WTC11 (cell line): ENCODE results near the gene PANX3.

Source experiments
- CDX4 ChIP-seq: fragments of 250-450 bp; sonication (Bioruptor Pico); IDR thresholded peaks from 2 replicates; pipeline ENCODE4 v1.9.0; 2021; ENCODE audit warnings: moderate library complexity, mild to moderate bottlenecking, inconsistent platforms, borderline replicate concordance
- ETV6 ChIP-seq: sonication (generic); formaldehyde crosslinking; IDR thresholded peaks from 2 replicates; pipeline ENCODE4 v1.8.1; 2022; ENCODE audit warnings: mild to moderate bottlenecking, missing genetic modification reagents
- FOXJ3 ChIP-seq: sonication (generic); formaldehyde crosslinking; IDR thresholded peaks from 2 replicates; pipeline ENCODE4 v1.9.0; 2021; ENCODE audit warnings: missing genetic modification reagents, mild to moderate bottlenecking, borderline replicate concordance
- NFYB ChIP-seq: sonication (generic); formaldehyde crosslinking; conservative IDR thresholded peaks from 2 replicates; pipeline ENCODE4 v1.8.0; 2022; ENCODE audit warnings: low read depth, missing genetic modification reagents
- PREB ChIP-seq: sonication (generic); formaldehyde crosslinking; IDR thresholded peaks from 2 replicates; pipeline ENCODE4 v1.8.1; 2022; ENCODE audit warnings: mild to moderate bottlenecking, missing genetic modification reagents, moderate library complexity, borderline replicate concordance
- TEAD1 ChIP-seq: sonication (generic); formaldehyde crosslinking; IDR thresholded peaks from 2 replicates; pipeline ENCODE4 v1.8.0; 2022; ENCODE audit warnings: mild to moderate bottlenecking, missing genetic modification reagents
- TP53 ChIP-seq: sonication (generic); formaldehyde crosslinking; IDR thresholded peaks from 2 replicates; pipeline ENCODE4 v1.8.1; 2023; ENCODE audit warnings: mild to moderate bottlenecking, missing genetic modification reagents
- USF2 ChIP-seq: sonication (generic); formaldehyde crosslinking; IDR thresholded peaks from 2 replicates; pipeline ENCODE4 v1.8.1; 2023; ENCODE audit warnings: mild to moderate bottlenecking, missing genetic modification reagents, moderate library complexity
- ZNF121 ChIP-seq: sonication (generic); formaldehyde crosslinking; IDR thresholded peaks from 2 replicates; pipeline ENCODE4 v1.8.0; 2023; ENCODE audit warnings: missing genetic modification reagents
- ZNF138 ChIP-seq: sonication (generic); formaldehyde crosslinking; conservative IDR thresholded peaks from 2 replicates; pipeline ENCODE4 v1.8.1; 2022; ENCODE audit warnings: mild to moderate bottlenecking, moderate library complexity, missing genetic modification reagents
- TF ChIP-seq, protein P1 (sequence below): sonication (generic); formaldehyde crosslinking; IDR thresholded peaks from 2 replicates; pipeline ENCODE4 v1.8.1; 2023; ENCODE audit warnings: mild to moderate bottlenecking, missing genetic modification reagents
- TF ChIP-seq, protein P2 (sequence below): sonication (generic); formaldehyde crosslinking; IDR thresholded peaks from 2 replicates; pipeline ENCODE4 v1.8.0; 2022; ENCODE audit warnings: mild to moderate bottlenecking, missing genetic modification reagents
- TF ChIP-seq, protein P3 (sequence below): fragments of 200-600 bp; IDR thresholded peaks from 2 replicates; pipeline ENCODE4 v1.8.0; 2022; ENCODE audit warnings: antibody characterized with exemption
- TF ChIP-seq, protein P4 (sequence below): sonication (generic); formaldehyde crosslinking; IDR thresholded peaks from 2 replicates; pipeline ENCODE4 v1.8.1; 2022; ENCODE audit warnings: low read depth, missing genetic modification reagents, borderline replicate concordance

DNA sequence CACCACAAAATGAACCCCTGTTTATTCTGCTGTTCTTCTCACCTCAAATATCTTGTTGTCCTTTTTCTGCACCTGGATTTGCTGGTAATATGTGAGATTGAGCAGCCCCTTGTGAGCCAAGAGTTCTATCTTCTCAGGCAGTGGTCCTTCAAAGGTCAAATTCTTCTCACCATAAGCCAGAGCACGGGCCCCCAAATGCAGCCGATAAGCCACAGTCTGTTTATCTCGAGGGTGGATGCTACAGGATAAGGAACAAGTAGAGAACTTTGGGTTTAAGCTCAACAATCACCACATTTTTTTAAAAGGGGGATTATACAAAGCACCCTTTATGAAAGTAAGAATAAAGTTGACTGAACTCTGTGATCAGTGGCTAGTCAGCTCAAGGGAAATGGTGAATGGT, 27.3 kb downstream of the PANX3 start:
- TF ChIP-seq, protein P1, sequence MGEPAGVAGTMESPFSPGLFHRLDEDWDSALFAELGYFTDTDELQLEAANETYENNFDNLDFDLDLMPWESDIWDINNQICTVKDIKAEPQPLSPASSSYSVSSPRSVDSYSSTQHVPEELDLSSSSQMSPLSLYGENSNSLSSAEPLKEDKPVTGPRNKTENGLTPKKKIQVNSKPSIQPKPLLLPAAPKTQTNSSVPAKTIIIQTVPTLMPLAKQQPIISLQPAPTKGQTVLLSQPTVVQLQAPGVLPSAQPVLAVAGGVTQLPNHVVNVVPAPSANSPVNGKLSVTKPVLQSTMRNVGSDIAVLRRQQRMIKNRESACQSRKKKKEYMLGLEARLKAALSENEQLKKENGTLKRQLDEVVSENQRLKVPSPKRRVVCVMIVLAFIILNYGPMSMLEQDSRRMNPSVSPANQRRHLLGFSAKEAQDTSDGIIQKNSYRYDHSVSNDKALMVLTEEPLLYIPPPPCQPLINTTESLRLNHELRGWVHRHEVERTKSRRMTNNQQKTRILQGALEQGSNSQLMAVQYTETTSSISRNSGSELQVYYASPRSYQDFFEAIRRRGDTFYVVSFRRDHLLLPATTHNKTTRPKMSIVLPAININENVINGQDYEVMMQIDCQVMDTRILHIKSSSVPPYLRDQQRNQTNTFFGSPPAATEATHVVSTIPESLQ (CRISPR knock-in tag): no peak
- no peak for TF ChIP-seq ZNF138 (CRISPR knock-in tag)
- TF ChIP-seq, protein P2, sequence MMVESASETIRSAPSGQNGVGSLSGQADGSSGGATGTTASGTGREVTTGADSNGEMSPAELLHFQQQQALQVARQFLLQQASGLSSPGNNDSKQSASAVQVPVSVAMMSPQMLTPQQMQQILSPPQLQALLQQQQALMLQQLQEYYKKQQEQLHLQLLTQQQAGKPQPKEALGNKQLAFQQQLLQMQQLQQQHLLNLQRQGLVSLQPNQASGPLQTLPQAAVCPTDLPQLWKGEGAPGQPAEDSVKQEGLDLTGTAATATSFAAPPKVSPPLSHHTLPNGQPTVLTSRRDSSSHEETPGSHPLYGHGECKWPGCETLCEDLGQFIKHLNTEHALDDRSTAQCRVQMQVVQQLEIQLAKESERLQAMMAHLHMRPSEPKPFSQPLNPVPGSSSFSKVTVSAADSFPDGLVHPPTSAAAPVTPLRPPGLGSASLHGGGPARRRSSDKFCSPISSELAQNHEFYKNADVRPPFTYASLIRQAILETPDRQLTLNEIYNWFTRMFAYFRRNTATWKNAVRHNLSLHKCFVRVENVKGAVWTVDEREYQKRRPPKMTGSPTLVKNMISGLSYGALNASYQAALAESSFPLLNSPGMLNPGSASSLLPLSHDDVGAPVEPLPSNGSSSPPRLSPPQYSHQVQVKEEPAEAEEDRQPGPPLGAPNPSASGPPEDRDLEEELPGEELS (CRISPR knock-in tag): no peak
- no peak for TF ChIP-seq ETV6 (CRISPR knock-in tag)
- TF ChIP-seq CDX4 (CRISPR knock-in tag): no peak
- TF ChIP-seq, protein P3, sequence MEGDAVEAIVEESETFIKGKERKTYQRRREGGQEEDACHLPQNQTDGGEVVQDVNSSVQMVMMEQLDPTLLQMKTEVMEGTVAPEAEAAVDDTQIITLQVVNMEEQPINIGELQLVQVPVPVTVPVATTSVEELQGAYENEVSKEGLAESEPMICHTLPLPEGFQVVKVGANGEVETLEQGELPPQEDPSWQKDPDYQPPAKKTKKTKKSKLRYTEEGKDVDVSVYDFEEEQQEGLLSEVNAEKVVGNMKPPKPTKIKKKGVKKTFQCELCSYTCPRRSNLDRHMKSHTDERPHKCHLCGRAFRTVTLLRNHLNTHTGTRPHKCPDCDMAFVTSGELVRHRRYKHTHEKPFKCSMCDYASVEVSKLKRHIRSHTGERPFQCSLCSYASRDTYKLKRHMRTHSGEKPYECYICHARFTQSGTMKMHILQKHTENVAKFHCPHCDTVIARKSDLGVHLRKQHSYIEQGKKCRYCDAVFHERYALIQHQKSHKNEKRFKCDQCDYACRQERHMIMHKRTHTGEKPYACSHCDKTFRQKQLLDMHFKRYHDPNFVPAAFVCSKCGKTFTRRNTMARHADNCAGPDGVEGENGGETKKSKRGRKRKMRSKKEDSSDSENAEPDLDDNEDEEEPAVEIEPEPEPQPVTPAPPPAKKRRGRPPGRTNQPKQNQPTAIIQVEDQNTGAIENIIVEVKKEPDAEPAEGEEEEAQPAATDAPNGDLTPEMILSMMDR: no peak
- TF ChIP-seq TP53 (CRISPR knock-in tag): no peak
- TF ChIP-seq FOXJ3 (CRISPR knock-in tag): no peak
- no peak for TF ChIP-seq PREB (CRISPR knock-in tag)
- TF ChIP-seq ZNF121: no peak
- TF ChIP-seq USF2: no peak
- TF ChIP-seq, protein P4, sequence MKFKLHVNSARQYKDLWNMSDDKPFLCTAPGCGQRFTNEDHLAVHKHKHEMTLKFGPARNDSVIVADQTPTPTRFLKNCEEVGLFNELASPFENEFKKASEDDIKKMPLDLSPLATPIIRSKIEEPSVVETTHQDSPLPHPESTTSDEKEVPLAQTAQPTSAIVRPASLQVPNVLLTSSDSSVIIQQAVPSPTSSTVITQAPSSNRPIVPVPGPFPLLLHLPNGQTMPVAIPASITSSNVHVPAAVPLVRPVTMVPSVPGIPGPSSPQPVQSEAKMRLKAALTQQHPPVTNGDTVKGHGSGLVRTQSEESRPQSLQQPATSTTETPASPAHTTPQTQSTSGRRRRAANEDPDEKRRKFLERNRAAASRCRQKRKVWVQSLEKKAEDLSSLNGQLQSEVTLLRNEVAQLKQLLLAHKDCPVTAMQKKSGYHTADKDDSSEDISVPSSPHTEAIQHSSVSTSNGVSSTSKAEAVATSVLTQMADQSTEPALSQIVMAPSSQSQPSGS (CRISPR knock-in tag): no peak
- TF ChIP-seq NFYB (CRISPR knock-in tag): no peak
- no peak for TF ChIP-seq TEAD1
